Measurements from ENCODE around the gene KRT84.

- TF ChIP-seq TAF1 (IDR thresholded peaks at IDR 0.05; ENCODE audit: borderline replicate concordance, insufficient read depth, low read length) (no peak), POLR2AphosphoS5 (IDR thresholded peaks at IDR 0.05; ENCODE audit: low read depth, low read length) (no peak), SIN3A (IDR thresholded peaks at IDR 0.05; ENCODE audit: borderline replicate concordance, insufficient read depth, low read length) (no peak)
These were observed 16.1 kb upstream of the KRT84 start for GRCh38 chr12:52401526-52401925.

All from PFSK-1 (cell line).